Measurements from ENCODE around the gene CBLN3.

The CBLN3 gene

GRCh38 chr14:24442240-24443052 is 13.0 kb upstream of the CBLN3 start, which contains the start of gene SDR39U1:
SDR39U1 (minus strand) TSS chr14:24442776; CDS start chr14:24442769, 7 bp downstream.
- Histone ChIP-seq H3K36me3 (ENCODE audit: insufficient read depth, low read length) (peaks cover 39% of the 10 kb centered on the region), H3K9me3 (ENCODE audit: insufficient read depth, low read length, severe bottlenecking) (no peaks in the 10 kb centered on the region), H3K4me2 (ENCODE audit: insufficient read depth, low read length) (peak within 1 kb of the TSS; percentile 94), H3K4me3 (ENCODE audit: low read depth in 1 of 2, low read length in 2 of 2) (peak within 1 kb of the TSS; percentile 64 to 69), H3K27me3 (ENCODE audit: insufficient read depth, low read length, poor library complexity) (no peaks in the 10 kb centered on the region), H3K79me2 (ENCODE audit: insufficient read depth, low read length) (peaks cover 36% of the 10 kb centered on the region), H3K27ac (ENCODE audit: low read length) (peak within 1 kb of the TSS; percentile 89), H3K4me1 (ENCODE audit: insufficient read depth, low read length) (peaks cover 34% of the 10 kb centered on the region), H4K20me1 (ENCODE audit: insufficient read depth, low read length) (peaks cover 14% of the 10 kb centered on the region; the same call in 1 of the 2 replicates), H3K9ac (ENCODE audit: low read depth, low read length) (peak within 1 kb of the TSS; percentile 80), H2AFZ (ENCODE audit: low read depth, low read length) (peak within 1 kb of the TSS; percentile 79)
- DNase-seq (peak; percentile 99), ATAC-seq (ENCODE audit: insufficient read depth, low read depth) (peak; percentile 87)
- TF ChIP-seq EZH2 (IDR thresholded peaks at IDR 0.05; ENCODE audit: borderline replicate concordance, low read depth, low read length, severe bottlenecking) (no peak), CTCF (IDR thresholded peaks at IDR 0.05; ENCODE audit: borderline replicate concordance, extremely low read depth, low read length, poor library complexity, severe bottlenecking) (peak; percentile 18)

GRCh38 chr14:24441904-24442239 is 12.4 kb upstream of the CBLN3 start:
- TF ChIP-seq CTCF (IDR thresholded peaks at IDR 0.05; ENCODE audit: borderline replicate concordance, extremely low read depth, low read length, poor library complexity, severe bottlenecking) (no peak), EZH2 (IDR thresholded peaks at IDR 0.05; ENCODE audit: borderline replicate concordance, low read depth, low read length, severe bottlenecking) (no peak)
- Histone ChIP-seq H3K4me3 (ENCODE audit: low read depth in 1 of 2, low read length in 2 of 2) (peak overlapping the region; percentile 56 to 64), H2AFZ (ENCODE audit: low read depth, low read length) (peak overlapping the region; percentile 79), H3K9me3 (ENCODE audit: insufficient read depth, low read length, severe bottlenecking) (no peaks in the 10 kb centered on the region), H4K20me1 (ENCODE audit: insufficient read depth, low read length) (peaks cover 14% of the 10 kb centered on the region; the same call in 1 of the 2 replicates), H3K27ac (ENCODE audit: low read length) (peak overlapping the region; percentile 89), H3K9ac (ENCODE audit: low read depth, low read length) (peak overlapping the region; percentile 80), H3K27me3 (ENCODE audit: insufficient read depth, low read length, poor library complexity) (no peaks in the 10 kb centered on the region), H3K4me1 (ENCODE audit: insufficient read depth, low read length) (peaks cover 40% of the 10 kb centered on the region), H3K36me3 (ENCODE audit: insufficient read depth, low read length) (peaks cover 45% of the 10 kb centered on the region), H3K79me2 (ENCODE audit: insufficient read depth, low read length) (peaks cover 36% of the 10 kb centered on the region), H3K4me2 (ENCODE audit: insufficient read depth, low read length) (peak overlapping the region; percentile 94)
- ATAC-seq (ENCODE audit: insufficient read depth, low read depth) (no peak), DNase-seq (no peak)

- Histone ChIP-seq H3K4me1 (ENCODE audit: insufficient read depth, low read length) (peaks cover 44% of the 10 kb centered on the region), H3K9ac (ENCODE audit: low read depth, low read length) (peak overlapping the region; percentile 80), H2AFZ (ENCODE audit: low read depth, low read length) (no peak overlapping the region), H4K20me1 (ENCODE audit: insufficient read depth, low read length) (peaks cover 14% of the 10 kb centered on the region; the same call in 1 of the 2 replicates), H3K27me3 (ENCODE audit: insufficient read depth, low read length, poor library complexity) (no peaks in the 10 kb centered on the region), H3K9me3 (ENCODE audit: insufficient read depth, low read length, severe bottlenecking) (no peaks in the 10 kb centered on the region), H3K36me3 (ENCODE audit: insufficient read depth, low read length) (peaks cover 49% of the 10 kb centered on the region), H3K4me2 (ENCODE audit: insufficient read depth, low read length) (peak overlapping the region; percentile 94), H3K4me3 (ENCODE audit: low read depth in 1 of 2, low read length in 2 of 2) (peak overlapping the region; percentile 56 to 64), H3K79me2 (ENCODE audit: insufficient read depth, low read length) (peaks cover 36% of the 10 kb centered on the region), H3K27ac (ENCODE audit: low read length) (peak overlapping the region; percentile 89)
- no peak for TF ChIP-seq EZH2 (IDR thresholded peaks at IDR 0.05; ENCODE audit: borderline replicate concordance, low read depth, low read length, severe bottlenecking)
- TF ChIP-seq CTCF (IDR thresholded peaks at IDR 0.05; ENCODE audit: borderline replicate concordance, extremely low read depth, low read length, poor library complexity, severe bottlenecking): no peak
- DNase-seq: no peak
- ATAC-seq (ENCODE audit: insufficient read depth, low read depth): no peak
These were observed 12.0 kb upstream of the CBLN3 start for GRCh38 chr14:24441485-24441884.

All from DND-41 (cell line).